Measurements from ENCODE around the gene ZNF213.

DNA sequence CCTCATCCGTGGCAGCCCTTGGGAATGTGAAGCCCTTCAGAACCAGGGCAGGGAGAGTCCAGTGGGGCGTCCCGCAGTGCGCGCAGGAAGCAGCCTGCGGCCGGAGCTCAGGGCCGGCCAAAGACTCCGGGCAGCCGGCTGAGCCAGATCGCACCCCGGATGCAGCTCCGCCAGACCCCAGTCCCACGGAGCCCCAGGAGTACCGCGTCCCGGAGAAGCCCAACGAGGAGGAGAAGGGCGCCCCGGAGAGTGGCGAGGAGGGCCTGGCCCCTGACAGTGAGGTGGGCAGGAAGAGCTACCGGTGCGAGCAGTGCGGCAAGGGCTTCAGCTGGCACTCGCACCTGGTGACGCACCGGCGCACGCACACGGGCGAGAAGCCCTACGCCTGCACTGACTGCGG lies 15.5 kb upstream of the ZNF213 start:
- TF ChIP-seq, protein P1, sequence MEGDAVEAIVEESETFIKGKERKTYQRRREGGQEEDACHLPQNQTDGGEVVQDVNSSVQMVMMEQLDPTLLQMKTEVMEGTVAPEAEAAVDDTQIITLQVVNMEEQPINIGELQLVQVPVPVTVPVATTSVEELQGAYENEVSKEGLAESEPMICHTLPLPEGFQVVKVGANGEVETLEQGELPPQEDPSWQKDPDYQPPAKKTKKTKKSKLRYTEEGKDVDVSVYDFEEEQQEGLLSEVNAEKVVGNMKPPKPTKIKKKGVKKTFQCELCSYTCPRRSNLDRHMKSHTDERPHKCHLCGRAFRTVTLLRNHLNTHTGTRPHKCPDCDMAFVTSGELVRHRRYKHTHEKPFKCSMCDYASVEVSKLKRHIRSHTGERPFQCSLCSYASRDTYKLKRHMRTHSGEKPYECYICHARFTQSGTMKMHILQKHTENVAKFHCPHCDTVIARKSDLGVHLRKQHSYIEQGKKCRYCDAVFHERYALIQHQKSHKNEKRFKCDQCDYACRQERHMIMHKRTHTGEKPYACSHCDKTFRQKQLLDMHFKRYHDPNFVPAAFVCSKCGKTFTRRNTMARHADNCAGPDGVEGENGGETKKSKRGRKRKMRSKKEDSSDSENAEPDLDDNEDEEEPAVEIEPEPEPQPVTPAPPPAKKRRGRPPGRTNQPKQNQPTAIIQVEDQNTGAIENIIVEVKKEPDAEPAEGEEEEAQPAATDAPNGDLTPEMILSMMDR (IDR thresholded peaks at IDR 0.05; ENCODE audit: low read length): no peak
- TF ChIP-seq EZH2 (optimal IDR thresholded peaks at IDR 0.05; ENCODE audit: low read depth, low read length): no peak
